ENCODE results near the gene SPEM3. TPM values are rescaled to one million over a fixed set of nuclear protein-coding genes. Genes with fewer than 3 reads are reported as not detected.
A peak's percentile ranks its signal among the peaks of the same experiment; 100 is the strongest.

The SPEM3 gene
- total RNA-seq: not detected in 2 replicates
- long read RNA-seq: 0 reads

DNA sequence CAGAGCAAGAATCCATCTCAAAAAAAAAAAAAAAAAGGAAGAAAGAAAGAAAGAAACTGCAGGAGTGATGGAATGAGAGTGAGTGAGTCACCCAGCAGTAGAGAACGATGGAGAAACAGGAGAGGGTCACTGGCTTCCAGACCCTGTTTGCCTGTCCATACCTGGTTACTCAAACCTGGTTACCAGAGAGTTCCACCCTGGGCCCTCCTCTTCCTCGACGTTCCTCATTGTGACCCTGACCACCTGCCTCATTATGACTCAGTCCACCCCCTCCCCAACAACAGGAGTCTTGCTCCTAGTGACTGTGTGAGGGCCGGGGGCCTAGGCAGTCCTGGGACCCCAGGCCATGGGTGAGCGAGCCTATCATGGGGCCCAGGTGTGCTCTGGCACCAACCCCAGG is at the start of gene SPEM3:
TSS of gene SPEM3 (plus strand) at position 301 of the 400 bp plus-strand sequence. CDS start at position 347, 46 bp downstream.
- no peaks in the 10 kb centered on the region for H3K9me3 Mint-ChIP-seq (ENCODE audit: unreplicated experiment)
- no peaks in the 10 kb centered on the region for H3K36me3 Mint-ChIP-seq (ENCODE audit: unreplicated experiment)
- DNase-seq (ENCODE audit: extremely low spot score, unreplicated experiment): no peak
- no peak within 1 kb of the TSS for H3K4me3 Mint-ChIP-seq (ENCODE audit: unreplicated experiment)
- H3K4me1 Mint-ChIP-seq (ENCODE audit: unreplicated experiment): no peaks in the 10 kb centered on the region
- H3K27me3 Mint-ChIP-seq (ENCODE audit: unreplicated experiment): no peaks in the 10 kb centered on the region
- no peak within 1 kb of the TSS for H3K27ac Mint-ChIP-seq (ENCODE audit: unreplicated experiment)
- TF ChIP-seq, protein P1, sequence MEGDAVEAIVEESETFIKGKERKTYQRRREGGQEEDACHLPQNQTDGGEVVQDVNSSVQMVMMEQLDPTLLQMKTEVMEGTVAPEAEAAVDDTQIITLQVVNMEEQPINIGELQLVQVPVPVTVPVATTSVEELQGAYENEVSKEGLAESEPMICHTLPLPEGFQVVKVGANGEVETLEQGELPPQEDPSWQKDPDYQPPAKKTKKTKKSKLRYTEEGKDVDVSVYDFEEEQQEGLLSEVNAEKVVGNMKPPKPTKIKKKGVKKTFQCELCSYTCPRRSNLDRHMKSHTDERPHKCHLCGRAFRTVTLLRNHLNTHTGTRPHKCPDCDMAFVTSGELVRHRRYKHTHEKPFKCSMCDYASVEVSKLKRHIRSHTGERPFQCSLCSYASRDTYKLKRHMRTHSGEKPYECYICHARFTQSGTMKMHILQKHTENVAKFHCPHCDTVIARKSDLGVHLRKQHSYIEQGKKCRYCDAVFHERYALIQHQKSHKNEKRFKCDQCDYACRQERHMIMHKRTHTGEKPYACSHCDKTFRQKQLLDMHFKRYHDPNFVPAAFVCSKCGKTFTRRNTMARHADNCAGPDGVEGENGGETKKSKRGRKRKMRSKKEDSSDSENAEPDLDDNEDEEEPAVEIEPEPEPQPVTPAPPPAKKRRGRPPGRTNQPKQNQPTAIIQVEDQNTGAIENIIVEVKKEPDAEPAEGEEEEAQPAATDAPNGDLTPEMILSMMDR (IDR thresholded peaks at IDR 0.05): no peak

DNA sequence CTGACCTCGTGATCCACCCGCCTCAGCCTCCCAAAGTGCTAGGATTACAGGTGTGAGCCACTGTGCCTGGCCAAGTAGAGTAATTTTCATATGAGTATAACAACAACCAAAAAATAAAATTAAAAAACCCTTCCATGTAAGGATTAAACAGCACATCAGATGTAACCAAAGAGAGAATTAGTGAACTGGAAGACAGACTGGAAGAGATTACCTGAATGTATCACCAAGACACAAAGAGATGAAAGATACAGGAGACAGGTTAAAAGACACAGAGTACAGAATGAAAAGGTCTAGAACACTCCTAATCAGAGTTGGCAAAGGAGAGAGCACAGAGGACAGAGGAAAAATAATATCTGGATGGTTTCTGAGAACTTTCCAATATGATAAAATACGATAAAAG is 49.5 kb upstream of the SPEM3 start:
- DNase-seq (ENCODE audit: extremely low spot score, unreplicated experiment): no peak
- Mint-ChIP-seq H3K4me3 (ENCODE audit: unreplicated experiment) (no peak overlapping the region), H3K9me3 (ENCODE audit: unreplicated experiment) (peaks cover 7% of the 10 kb centered on the region), H3K27me3 (ENCODE audit: unreplicated experiment) (peaks cover 49% of the 10 kb centered on the region), H3K36me3 (ENCODE audit: unreplicated experiment) (peaks cover 2% of the 10 kb centered on the region), H3K27ac (ENCODE audit: unreplicated experiment) (no peak overlapping the region), H3K4me1 (ENCODE audit: unreplicated experiment) (peaks cover 10% of the 10 kb centered on the region)
- TF ChIP-seq, protein P1 (IDR thresholded peaks at IDR 0.05): no peak

DNA sequence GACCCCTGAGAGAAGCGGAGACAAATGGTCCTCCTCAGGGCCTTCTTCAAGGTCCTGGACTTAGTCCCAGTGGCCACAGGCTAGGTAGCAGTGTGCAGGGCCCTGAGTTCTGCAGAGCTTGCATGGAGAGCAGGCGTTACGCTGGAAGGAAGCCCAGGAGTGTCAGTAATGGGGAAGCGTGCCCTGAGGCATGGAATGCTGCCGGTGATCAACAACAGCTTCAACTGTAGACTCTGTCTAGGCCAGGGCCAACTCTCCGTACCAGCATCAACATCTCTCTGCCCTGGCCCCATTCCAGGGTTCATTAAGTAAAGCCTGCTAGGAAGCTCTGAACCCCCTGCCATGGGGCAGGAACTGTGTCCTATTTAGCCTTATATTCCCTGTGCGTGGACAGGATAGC is 48.3 kb upstream of the SPEM3 start:
- TF ChIP-seq, protein P1 (IDR thresholded peaks at IDR 0.05): no peak
- no peak for DNase-seq (ENCODE audit: extremely low spot score, unreplicated experiment)
- Mint-ChIP-seq H3K27ac (ENCODE audit: unreplicated experiment) (no peak overlapping the region), H3K27me3 (ENCODE audit: unreplicated experiment) (peaks cover 45% of the 10 kb centered on the region), H3K4me3 (ENCODE audit: unreplicated experiment) (peak overlapping the region; percentile 54), H3K4me1 (ENCODE audit: unreplicated experiment) (peaks cover 10% of the 10 kb centered on the region), H3K36me3 (ENCODE audit: unreplicated experiment) (peaks cover 2% of the 10 kb centered on the region), H3K9me3 (ENCODE audit: unreplicated experiment) (peaks cover 7% of the 10 kb centered on the region)

DNA sequence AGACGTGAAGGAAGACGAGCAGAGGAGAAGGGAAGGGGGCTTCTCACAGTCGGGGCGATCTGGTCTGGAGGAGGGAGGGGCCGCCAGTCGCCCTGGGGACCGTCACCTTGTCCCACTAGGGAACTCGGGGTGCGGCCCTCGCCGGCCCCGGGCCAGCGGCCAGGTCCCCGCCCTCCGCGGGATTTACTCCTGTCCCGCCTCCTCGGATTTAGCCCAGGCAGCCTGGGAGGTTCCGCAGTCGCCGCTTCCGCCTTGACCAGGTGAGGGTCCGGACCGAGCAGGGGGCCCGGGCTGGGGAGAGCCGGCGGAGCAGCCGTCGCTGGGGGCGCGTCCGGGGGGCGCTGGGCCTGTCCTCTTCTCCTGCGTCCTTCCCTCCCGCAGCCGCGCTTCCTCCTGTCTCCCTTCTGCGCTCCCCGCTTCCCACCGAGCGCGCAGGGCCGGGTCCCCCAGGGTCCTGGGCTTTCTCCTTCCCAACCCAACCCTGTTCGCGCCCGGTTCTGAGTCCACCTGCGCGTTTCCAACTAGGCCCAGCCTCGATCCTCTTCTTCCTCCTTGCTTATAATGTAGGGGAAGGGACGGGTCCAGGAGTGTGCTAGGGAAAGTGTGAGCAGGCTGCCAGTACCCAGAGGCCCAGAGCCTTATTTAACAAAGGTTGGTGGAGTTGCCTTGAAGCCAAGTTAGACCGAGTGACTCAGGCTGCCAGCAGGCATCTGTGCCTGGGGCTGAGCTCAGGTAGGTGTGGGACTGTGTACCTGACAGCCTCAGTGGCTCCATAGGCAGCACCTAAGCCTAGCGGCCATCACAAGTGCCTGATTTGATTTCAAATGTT is 47.6 kb upstream of the SPEM3 start, which contains the start of gene TNK1:
TSS of gene TNK1 (plus strand) at position 235 of the 829 bp plus-strand sequence. CDS start 1,838 bp downstream, outside the sequence.
- peaks cover 7% of the 10 kb centered on the region for H3K9me3 Mint-ChIP-seq (ENCODE audit: unreplicated experiment)
- no peak within 1 kb of the TSS for H3K27ac Mint-ChIP-seq (ENCODE audit: unreplicated experiment)
- peak within 1 kb of the TSS; percentile 54 for H3K4me3 Mint-ChIP-seq (ENCODE audit: unreplicated experiment)
- DNase-seq (ENCODE audit: extremely low spot score, unreplicated experiment): no peak
- TF ChIP-seq, protein P1 (IDR thresholded peaks at IDR 0.05): no peak
- H3K36me3 Mint-ChIP-seq (ENCODE audit: unreplicated experiment): peaks cover 2% of the 10 kb centered on the region
- peaks cover 45% of the 10 kb centered on the region for H3K27me3 Mint-ChIP-seq (ENCODE audit: unreplicated experiment)
- peaks cover 10% of the 10 kb centered on the region for H3K4me1 Mint-ChIP-seq (ENCODE audit: unreplicated experiment)

DNA sequence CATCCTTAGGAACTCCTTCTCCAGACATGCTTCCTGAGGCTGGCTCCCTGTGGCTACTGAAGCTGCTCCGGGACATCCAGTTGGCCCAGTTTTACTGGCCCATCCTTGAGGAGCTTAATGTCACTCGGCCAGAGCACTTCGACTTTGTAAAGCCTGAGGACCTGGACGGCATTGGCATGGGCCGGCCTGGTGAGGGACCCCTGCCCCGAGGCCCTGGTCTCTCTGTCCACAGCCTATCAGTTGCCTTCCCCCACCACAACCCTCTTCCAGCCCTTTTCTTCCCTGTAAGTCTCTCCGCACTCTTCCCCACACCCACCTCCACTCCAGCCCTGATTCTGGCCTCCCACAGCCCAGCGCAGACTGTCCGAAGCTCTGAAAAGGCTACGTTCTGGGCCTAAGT is 45.8 kb upstream of the SPEM3 start:
- peaks cover 7% of the 10 kb centered on the region for H3K9me3 Mint-ChIP-seq (ENCODE audit: unreplicated experiment)
- H3K27me3 Mint-ChIP-seq (ENCODE audit: unreplicated experiment): peaks cover 37% of the 10 kb centered on the region
- no peak for DNase-seq (ENCODE audit: extremely low spot score, unreplicated experiment)
- TF ChIP-seq, protein P1 (IDR thresholded peaks at IDR 0.05): no peak
- H3K36me3 Mint-ChIP-seq (ENCODE audit: unreplicated experiment): peaks cover 7% of the 10 kb centered on the region
- no peak overlapping the region for H3K4me3 Mint-ChIP-seq (ENCODE audit: unreplicated experiment)
- peaks cover 10% of the 10 kb centered on the region for H3K4me1 Mint-ChIP-seq (ENCODE audit: unreplicated experiment)
- H3K27ac Mint-ChIP-seq (ENCODE audit: unreplicated experiment): no peak overlapping the region
